Prostate gland (tissue), 2 donors: ENCODE results near the gene CYP11A1. TPM values are rescaled to one million over a fixed set of nuclear protein-coding genes. Genes with fewer than 3 reads are reported as not detected.
"Not testable (repeated sequence)": the region's sequence is repeated elsewhere in the genome, so short reads cannot be mapped to it uniquely, and the experiment has no call there.

Source experiments
- DNase-seq: peaks from one replicate; pipeline ENCODE4 v3.0.0-alpha.2; 2019; ENCODE audit warnings: low spot score
- H3K27ac ChIP-seq, 2 donors: fragments of 200-600 bp; sonication (generic); 2 replicates each; pipeline ENCODE4 v1.5.1; 2017 to 2019
- H3K27me3 ChIP-seq: fragments of 200-600 bp; sonication (generic); replicated peaks from 2 replicates; pipeline ENCODE4 v1.5.1; 2019; ENCODE audit not compliant: insufficient read depth
- H3K36me3 ChIP-seq, 2 donors: fragments of 200-600 bp; sonication (generic); 1 replicate in 1 of 2; 2 replicates in 1 of 2; pipeline versions ENCODE4 v1.5.1 to v1.8.1; 2017 to 2019
- H3K4me1 ChIP-seq: fragments of 200-600 bp; sonication (generic); replicated peaks from 2 replicates; pipeline ENCODE4 v1.5.1; 2019
- H3K4me3 ChIP-seq, 2 donors: fragments of 200-600 bp; sonication (generic); 2 replicates each; pipeline ENCODE4 v1.5.1; 2017 to 2019
- H3K9me3 ChIP-seq: fragments of 200-600 bp; sonication (generic); 2 replicates; pipeline ENCODE4 v1.5.1; 2017
- CTCF ChIP-seq, 4 experiments: fragments of 200-600 bp in 2 of 4; fragments of 450-650 bp in 2 of 4; sonication (generic) in 2 of 4; IDR thresholded peaks; 1 replicate in 3 of 4; 2 replicates in 1 of 4; pipeline ENCODE4 v1.5.1; 2016 to 2019; ENCODE audit warnings: antibody characterized with exemption in 4 of 4, mild to moderate bottlenecking in 2 of 4, moderate library complexity in 2 of 4
- POLR2A ChIP-seq: fragments of 450-650 bp; IDR thresholded peaks from one replicate; pipeline ENCODE4 v1.6.1; 2016; ENCODE audit warnings: antibody characterized with exemption, mild to moderate bottlenecking
- POLR2AphosphoS5 ChIP-seq: sonication (generic); formaldehyde crosslinking; IDR thresholded peaks from one replicate; pipeline ENCODE4 v1.6.1; 2017; ENCODE audit warnings: antibody characterized with exemption
- whole genome bisulfite sequencing: methylation state at CpG from one replicate; pipeline ENCODE4 v1.1.5; 2018; 5-methylcytosine and 5-hydroxymethylcytosine counted together
- intact Hi-C: fragments of 100-400 bp; cut with DNase I; formaldehyde crosslinking; loops from one replicate; pipeline ENCODE4 v1.14.2; 2022
- total RNA-seq, 2 donors: library from RNA; depleted of rRNA; stranded (reverse); fragments of >200 nt; gene quantifications; one replicate each; pipeline ENCODE4 v1.1.0, GENCODE V29; 2016

The CYP11A1 gene
- total RNA-seq, 2 donors from 2014 or later: 0.87 to 45.9 TPM

- intact Hi-C loops: no loop called here
- 85% methylated on average over 1 of the region's 1 CpG for WGBS
- no peak for DNase-seq
- Histone ChIP-seq H3K27ac (no peak overlapping the region), H3K36me3 (no peaks in the 10 kb centered on the region), H3K4me3 (no peak overlapping the region), H3K27me3 (no peaks in the 10 kb centered on the region), H3K9me3 (no peaks in the 10 kb centered on the region), H3K4me1 (no peaks in the 10 kb centered on the region)
- TF ChIP-seq POLR2AphosphoS5 (no peak), CTCF (IDR thresholded peaks at IDR 0.05) (no peak), POLR2A (no peak)
Observed at GRCh38 chr15:74362482-74362881, 5.0 kb downstream of the CYP11A1 start.

- H3K27me3 ChIP-seq, intact Hi-C loops, H3K27ac ChIP-seq, H3K4me3 ChIP-seq, DNase-seq, H3K9me3 ChIP-seq, H3K4me1 ChIP-seq, H3K36me3 ChIP-seq: not testable (repeated sequence)
- 51% methylated on average over 1 of the region's 1 CpG for WGBS
Observed at GRCh38 chr15:74360855-74361254, 6.6 kb downstream of the CYP11A1 start.

GRCh38 chr15:74359376-74359775, 8.1 kb downstream of the CYP11A1 start:
- H3K4me3 ChIP-seq, H3K4me1 ChIP-seq, H3K27ac ChIP-seq, DNase-seq, H3K27me3 ChIP-seq, H3K9me3 ChIP-seq, H3K36me3 ChIP-seq, intact Hi-C loops: not testable (repeated sequence)
- 45% methylated on average over 6 of the region's 6 CpGs for WGBS

- H3K4me1 ChIP-seq, H3K9me3 ChIP-seq, H3K36me3 ChIP-seq, intact Hi-C loops, H3K27ac ChIP-seq, H3K27me3 ChIP-seq, H3K4me3 ChIP-seq, DNase-seq: not testable (repeated sequence)
- WGBS: 90% methylated on average over 7 of the region's 7 CpGs
Observed at GRCh38 chr15:74357514-74357913, 9.9 kb downstream of the CYP11A1 start.

GRCh38 chr15:74356050-74356449, 11.4 kb downstream of the CYP11A1 start:
- DNase-seq, intact Hi-C loops: not testable (repeated sequence)
- 83% methylated on average over 6 of the region's 6 CpGs for WGBS

GRCh38 chr15:74353992-74354391, 13.5 kb downstream of the CYP11A1 start:
- H3K9me3 ChIP-seq, H3K4me1 ChIP-seq, H3K27ac ChIP-seq, DNase-seq, intact Hi-C loops, H3K36me3 ChIP-seq, H3K27me3 ChIP-seq, H3K4me3 ChIP-seq: not testable (repeated sequence)
- 89% methylated on average over 2 of the region's 2 CpGs for WGBS

More at GRCh38 chr15:74356050-74356449, 11.4 kb downstream of the CYP11A1 start:
- H3K36me3 ChIP-seq, H3K9me3 ChIP-seq, H3K27ac ChIP-seq, H3K4me1 ChIP-seq, H3K27me3 ChIP-seq, H3K4me3 ChIP-seq: not testable (repeated sequence)

- DNase-seq: no peak
- no peak overlapping the region for H3K27ac ChIP-seq
- H3K27me3 ChIP-seq: no peaks in the 10 kb centered on the region
- intact Hi-C loops: no loop called here
- TF ChIP-seq POLR2AphosphoS5 (no peak), CTCF (IDR thresholded peaks at IDR 0.05) (no peak), POLR2A (no peak)
- H3K4me1 ChIP-seq: no peaks in the 10 kb centered on the region
- H3K9me3 ChIP-seq: no peaks in the 10 kb centered on the region
- no peaks in the 10 kb centered on the region for H3K36me3 ChIP-seq
- WGBS: 83% methylated on average over 3 of the region's 3 CpGs
- no peak overlapping the region for H3K4me3 ChIP-seq
Observed at GRCh38 chr15:74352393-74352910, 15.0 kb downstream of the CYP11A1 start.
